GM12872 (cell line): Measurements from ENCODE around the gene RBCK1.

ENCODE experiments used
- TF ChIP-seq, protein P1 (sequence below): IDR thresholded peaks from 3 replicates; pipeline ENCODE4 v1.5.1; 2011; ENCODE audit warnings: low read depth, mild to moderate bottlenecking, low read length, moderate library complexity; ENCODE audit not compliant: insufficient read depth

RBCK1 gene

DNA sequence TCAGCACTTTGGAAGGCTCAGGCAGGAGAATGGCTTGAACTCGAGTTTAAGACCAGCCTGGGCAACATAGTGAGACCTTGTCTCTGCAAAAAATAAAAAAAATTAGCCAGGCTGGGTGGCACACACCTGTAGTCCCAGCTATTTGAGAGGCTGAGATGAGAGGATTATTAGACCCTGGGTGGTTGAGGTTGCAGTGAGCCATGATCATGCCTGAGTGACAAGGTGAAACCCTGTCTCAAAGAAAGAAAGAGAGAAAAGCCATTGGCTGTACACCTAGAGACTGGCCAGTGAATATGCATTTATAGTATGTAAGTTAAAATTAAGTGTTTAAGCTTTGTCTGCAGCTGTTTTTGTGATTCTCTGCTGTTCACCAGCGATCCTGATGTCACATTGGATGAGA, 6.1 kb downstream of the RBCK1 start:
- TF ChIP-seq, protein P1, sequence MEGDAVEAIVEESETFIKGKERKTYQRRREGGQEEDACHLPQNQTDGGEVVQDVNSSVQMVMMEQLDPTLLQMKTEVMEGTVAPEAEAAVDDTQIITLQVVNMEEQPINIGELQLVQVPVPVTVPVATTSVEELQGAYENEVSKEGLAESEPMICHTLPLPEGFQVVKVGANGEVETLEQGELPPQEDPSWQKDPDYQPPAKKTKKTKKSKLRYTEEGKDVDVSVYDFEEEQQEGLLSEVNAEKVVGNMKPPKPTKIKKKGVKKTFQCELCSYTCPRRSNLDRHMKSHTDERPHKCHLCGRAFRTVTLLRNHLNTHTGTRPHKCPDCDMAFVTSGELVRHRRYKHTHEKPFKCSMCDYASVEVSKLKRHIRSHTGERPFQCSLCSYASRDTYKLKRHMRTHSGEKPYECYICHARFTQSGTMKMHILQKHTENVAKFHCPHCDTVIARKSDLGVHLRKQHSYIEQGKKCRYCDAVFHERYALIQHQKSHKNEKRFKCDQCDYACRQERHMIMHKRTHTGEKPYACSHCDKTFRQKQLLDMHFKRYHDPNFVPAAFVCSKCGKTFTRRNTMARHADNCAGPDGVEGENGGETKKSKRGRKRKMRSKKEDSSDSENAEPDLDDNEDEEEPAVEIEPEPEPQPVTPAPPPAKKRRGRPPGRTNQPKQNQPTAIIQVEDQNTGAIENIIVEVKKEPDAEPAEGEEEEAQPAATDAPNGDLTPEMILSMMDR, result no peak

DNA sequence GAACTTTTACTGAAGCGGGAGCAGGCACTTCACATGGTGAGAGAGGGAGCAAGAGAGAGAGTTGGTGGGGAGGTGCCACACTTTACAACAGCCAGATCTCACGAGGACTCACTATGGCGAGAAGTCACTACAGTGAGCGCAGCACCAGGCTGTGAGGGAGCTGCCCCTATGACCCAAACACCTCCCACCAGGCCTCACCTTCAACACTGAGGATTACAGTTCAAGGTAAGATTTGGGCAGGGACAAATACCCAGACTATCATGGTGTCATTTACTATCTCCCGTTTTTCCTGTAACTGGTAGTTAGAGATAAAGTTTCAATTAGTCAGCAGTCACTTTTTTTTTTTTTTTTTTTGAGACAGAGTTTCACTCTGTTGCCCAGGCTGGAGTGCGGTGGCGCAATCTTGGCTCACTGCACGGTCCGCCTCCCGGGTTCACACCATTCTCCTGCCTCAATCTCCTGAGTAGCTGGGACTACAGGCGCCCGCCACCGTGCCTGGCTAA, 7.8 kb downstream of the RBCK1 start:
- TF ChIP-seq, protein P1, result no peak

DNA sequence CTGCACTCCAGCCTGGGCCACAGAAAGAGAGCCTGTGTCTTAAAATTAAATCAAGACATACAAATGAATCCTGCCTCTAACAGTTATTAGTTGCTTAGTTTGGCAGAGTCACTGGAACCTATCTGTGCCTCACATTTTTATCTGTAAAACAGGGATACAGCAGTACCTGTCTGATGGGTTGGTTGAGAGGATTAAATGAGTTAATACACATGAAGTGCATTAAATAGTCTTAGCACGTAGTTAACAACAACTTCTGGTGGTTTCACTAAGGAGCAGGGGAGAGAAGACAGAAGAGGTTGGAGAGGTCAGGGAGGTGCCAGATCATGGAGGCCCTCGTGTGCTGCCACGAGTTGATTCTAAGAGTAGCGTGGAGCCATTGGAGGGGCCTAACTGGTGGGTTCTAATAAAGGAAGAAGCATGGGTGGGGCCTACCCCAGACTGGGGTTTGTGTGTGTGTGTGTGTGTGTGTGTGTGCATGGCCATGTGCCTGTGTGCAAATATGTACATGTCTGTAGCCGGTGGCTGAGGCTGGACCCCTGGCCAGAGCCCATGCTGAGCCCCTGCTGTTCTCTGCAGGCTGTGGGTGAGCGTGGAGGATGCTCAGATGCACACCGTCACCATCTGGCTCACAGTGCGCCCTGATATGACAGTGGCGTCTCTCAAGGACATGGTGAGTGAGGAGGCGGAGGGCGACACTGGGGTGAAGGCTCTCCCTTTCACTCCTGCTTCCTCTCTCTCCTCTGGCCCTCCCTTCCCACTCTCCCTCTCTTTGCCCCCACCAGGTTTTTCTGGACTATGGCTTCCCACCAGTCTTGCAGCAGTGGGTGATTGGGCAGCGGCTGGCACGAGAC, 9.1 kb downstream of the RBCK1 start:
- TF ChIP-seq, protein P1, result no peak

DNA sequence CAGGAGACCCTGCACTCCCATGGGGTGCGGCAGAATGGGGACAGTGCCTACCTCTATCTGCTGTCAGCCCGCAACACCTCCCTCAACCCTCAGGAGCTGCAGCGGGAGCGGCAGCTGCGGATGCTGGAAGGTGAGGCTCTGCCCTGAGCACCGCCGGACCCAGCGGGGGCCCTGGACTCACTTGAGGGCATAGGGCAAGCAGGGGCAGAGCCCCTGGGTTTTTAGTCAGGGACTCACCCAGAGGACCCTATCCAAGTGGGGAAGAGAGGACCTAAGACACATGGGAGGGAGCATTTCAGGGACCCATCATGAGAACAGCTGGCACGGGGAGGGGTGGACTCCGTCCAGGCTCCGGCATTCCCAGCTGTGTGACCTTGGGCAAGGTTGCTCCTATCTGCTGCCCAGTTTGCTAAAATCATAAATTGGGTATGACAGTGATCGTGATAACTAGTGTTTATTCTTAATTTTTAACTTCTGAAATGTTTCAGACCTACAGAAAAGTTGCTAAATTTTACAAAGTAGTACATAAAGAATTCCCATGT, 9.8 kb downstream of the RBCK1 start:
- TF ChIP-seq, protein P1, result no peak

DNA sequence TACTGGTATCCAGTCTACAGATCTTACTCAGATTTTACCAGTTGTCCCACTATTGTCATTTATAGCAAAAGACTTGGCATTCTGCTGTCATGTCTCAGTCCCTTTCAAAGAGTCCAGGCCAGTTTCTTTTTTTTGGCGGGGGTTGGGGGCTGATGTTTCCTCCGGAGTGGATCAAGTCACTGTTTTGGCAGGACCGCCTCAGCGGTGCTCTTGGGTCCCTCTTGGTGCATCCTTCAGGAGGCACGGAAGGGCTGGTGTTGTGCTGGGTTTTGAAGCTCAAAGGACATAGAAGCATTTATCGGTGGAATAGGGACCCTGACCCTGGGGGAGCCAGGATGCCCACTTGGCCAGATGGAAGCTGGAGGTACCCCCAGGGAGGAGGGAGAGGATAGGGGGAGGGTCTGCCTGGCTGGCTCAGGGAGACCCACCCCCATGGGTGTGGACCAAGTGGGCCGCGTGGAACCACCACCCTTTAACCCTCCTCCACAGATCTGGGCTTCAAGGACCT, 10.8 kb downstream of the RBCK1 start:
- TF ChIP-seq, protein P1, result no peak

DNA sequence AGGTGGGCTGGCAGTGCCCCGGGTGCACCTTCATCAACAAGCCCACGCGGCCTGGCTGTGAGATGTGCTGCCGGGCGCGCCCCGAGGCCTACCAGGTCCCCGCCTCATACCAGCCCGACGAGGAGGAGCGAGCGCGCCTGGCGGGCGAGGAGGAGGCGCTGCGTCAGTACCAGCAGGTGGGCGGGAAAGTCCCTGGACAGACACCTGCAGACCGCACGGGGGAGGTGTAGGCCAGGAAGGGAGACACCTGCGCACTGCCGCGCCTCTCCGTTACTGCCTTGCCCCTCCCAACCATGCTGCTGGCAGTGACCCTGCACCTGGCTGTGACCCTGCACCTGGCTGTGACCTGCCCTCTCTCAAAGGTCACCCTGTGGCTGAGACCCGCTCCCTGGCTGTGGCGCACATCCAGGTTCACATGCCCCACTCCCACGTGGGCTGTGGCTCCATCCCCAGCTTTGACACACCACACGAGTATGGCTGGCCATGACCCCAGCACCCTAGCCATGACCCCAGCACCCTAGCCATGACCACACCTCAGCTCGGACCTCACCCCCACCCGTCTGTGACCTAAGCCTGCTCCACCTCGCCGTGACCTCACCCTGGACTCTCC, 11.6 kb downstream of the RBCK1 start:
- TF ChIP-seq, protein P1, result no peak

DNA sequence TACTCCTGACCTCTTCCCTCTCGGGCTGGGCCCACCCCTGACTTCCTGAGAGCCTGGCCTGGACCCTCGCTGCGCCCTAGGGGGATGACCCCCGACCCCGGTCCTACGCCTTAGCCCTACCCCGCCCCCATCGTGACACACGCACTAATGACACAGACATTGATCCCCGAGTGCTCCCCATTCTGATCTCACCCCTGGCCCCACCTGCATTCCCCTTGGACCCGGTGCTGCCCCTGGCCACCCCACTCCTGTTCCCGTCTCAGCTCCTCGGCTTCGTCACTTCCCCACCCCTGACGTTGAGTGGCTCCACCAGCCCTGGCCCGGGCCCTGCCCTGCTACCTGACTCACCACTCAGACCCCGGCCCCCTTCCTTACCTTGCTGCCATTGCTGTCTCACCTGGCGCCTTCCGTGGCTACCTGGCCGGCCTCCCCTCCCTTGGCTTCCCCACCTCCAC, 12.1 kb downstream of the RBCK1 start:
- TF ChIP-seq, protein P1, result no peak
